IMR-90 (cell line): Measurements from ENCODE around the gene NKX6-1. TPM values are rescaled to one million over a fixed set of nuclear protein-coding genes. Genes with fewer than 3 reads are reported as not detected.

Experiments
- ATAC-seq: fragments of 200-7000 bp; cut with Tn5 transposase; 2 replicates; pipeline ENCODE4 v1.9.1; 2020; ENCODE audit warnings: low read depth, mild to moderate bottlenecking, moderate library complexity
- BruUV-seq: library from RNA; stranded (reverse); fragments of 400-500 nt; replicated peaks from 2 replicates; lab custom pipeline; 2021; lab: Mats Ljungman, UMichigan
- CTCF ChIA-PET: fragments of 300-600 bp; formaldehyde crosslinking; extraction: SDS; loops from one replicate; lab custom pipeline; 2021; ENCODE audit warnings: antibody characterized with exemption; lab: Yijun Ruan, JAX
- POLR2A ChIA-PET: fragments of 300-600 bp; sonication (Branson Sonifier 250); formaldehyde crosslinking; loops from one replicate; lab custom pipeline; 2022; ENCODE audit warnings: antibody characterized with exemption; ENCODE audit not compliant: unreplicated experiment; lab: Charles Lee
- DNase-seq: peaks from one replicate; pipeline ENCODE4 v3.0.0; 2013
- H2AFZ ChIP-seq: replicated peaks from 2 replicates; pipeline ENCODE3; 2013; ENCODE audit warnings: low read length, mild to moderate bottlenecking; ENCODE audit not compliant: poor library complexity
- H2AK5ac ChIP-seq: 2 replicates; pipeline ENCODE4 v1.6.1; 2013; ENCODE audit warnings: low read depth, low read length, inconsistent platforms
- H2AK9ac ChIP-seq: replicated peaks from 2 replicates; pipeline ENCODE3; 2013; ENCODE audit warnings: mild to moderate bottlenecking, low read depth, low read length, moderate library complexity; ENCODE audit not compliant: poor library complexity
- H2BK120ac ChIP-seq: 2 replicates; pipeline ENCODE4 v1.6.1; 2013; ENCODE audit warnings: low read depth, low read length, inconsistent platforms
- H2BK15ac ChIP-seq: 3 replicates; pipeline ENCODE4 v1.6.1; 2013; ENCODE audit warnings: low read depth, low read length, inconsistent platforms
- H2BK20ac ChIP-seq: 2 replicates; pipeline ENCODE4 v1.6.1; 2013; ENCODE audit warnings: low read depth, mild to moderate bottlenecking, inconsistent platforms, low read length, moderate library complexity
- H2BK5ac ChIP-seq: 2 replicates; pipeline ENCODE4 v1.6.1; 2013; ENCODE audit warnings: mild to moderate bottlenecking, low read depth, low read length, inconsistent platforms; ENCODE audit not compliant: poor library complexity, severe bottlenecking
- H3K14ac ChIP-seq: replicated peaks from 2 replicates; pipeline ENCODE4 v1.6.1; 2013; ENCODE audit warnings: low read depth, low read length, inconsistent platforms
- H3K18ac ChIP-seq: 2 replicates; pipeline ENCODE4 v1.6.1; 2013; ENCODE audit warnings: low read depth, low read length, control low read depth
- H3K23ac ChIP-seq: 2 replicates; pipeline ENCODE4 v1.6.1; 2013; ENCODE audit warnings: low read depth, low read length, inconsistent platforms
- H3K27ac ChIP-seq: 2 replicates; pipeline ENCODE4 v1.5.1; 2013; ENCODE audit warnings: mild to moderate bottlenecking, control low read depth, low read length; ENCODE audit not compliant: insufficient read depth
- H3K27me3 ChIP-seq: 2 replicates; pipeline ENCODE4 v1.6.1; 2013; ENCODE audit warnings: low read length; ENCODE audit not compliant: control insufficient read depth, insufficient read depth
- H3K36me3 ChIP-seq: 2 replicates; pipeline ENCODE4 v1.6.1; 2013; ENCODE audit warnings: low read length, mixed read lengths; ENCODE audit not compliant: control insufficient read depth, insufficient read depth
- H3K4ac ChIP-seq: 2 replicates; pipeline ENCODE4 v1.6.1; 2013; ENCODE audit warnings: low read depth, low read length, inconsistent platforms
- H3K4me1 ChIP-seq: 2 replicates; pipeline ENCODE4 v1.6.1; 2013; ENCODE audit warnings: low read length, mixed read lengths; ENCODE audit not compliant: control insufficient read depth, insufficient read depth
- H3K4me2 ChIP-seq: 2 replicates; pipeline ENCODE4 v1.6.1; 2013; ENCODE audit warnings: low read depth, mild to moderate bottlenecking, control low read depth, low read length, moderate library complexity
- H3K4me3 ChIP-seq: 2 replicates; pipeline ENCODE4 v1.5.1; 2013; ENCODE audit warnings: low read depth, mild to moderate bottlenecking, control low read depth, low read length, moderate library complexity; ENCODE audit not compliant: insufficient read depth
- H3K56ac ChIP-seq: 2 replicates; pipeline ENCODE4 v1.6.1; 2013; ENCODE audit warnings: low read length, inconsistent platforms; ENCODE audit not compliant: insufficient read depth; ENCODE audit errors: extremely low read depth
- H3K79me1 ChIP-seq, 2 experiments: 2 replicates each; pipeline ENCODE4 v1.6.1; 2013; ENCODE audit warnings: low read length in 2 of 2, inconsistent platforms in 1 of 2, low read depth in 1 of 2
- H3K9ac ChIP-seq: 2 replicates; pipeline ENCODE4 v1.6.1; 2013; ENCODE audit warnings: low read depth, low read length, control low read depth
- H3K9me1 ChIP-seq: 2 replicates; pipeline ENCODE4 v1.6.1; 2013; ENCODE audit warnings: low read length, inconsistent platforms; ENCODE audit not compliant: insufficient read depth
- H3K9me3 ChIP-seq: 2 replicates; pipeline ENCODE4 v1.6.1; 2013; ENCODE audit warnings: low read length; ENCODE audit not compliant: control insufficient read depth, insufficient read depth
- H4K20me1 ChIP-seq: 2 replicates; pipeline ENCODE4 v1.6.1; 2013; ENCODE audit warnings: low read length, inconsistent platforms; ENCODE audit not compliant: insufficient read depth
- H4K5ac ChIP-seq: 2 replicates; pipeline ENCODE4 v1.6.1; 2013; ENCODE audit warnings: mild to moderate bottlenecking, low read depth, low read length, control low read depth
- H4K8ac ChIP-seq, 2 experiments: 2 replicates each; pipeline ENCODE4 v1.6.1; 2013; ENCODE audit warnings: low read depth in 2 of 2, low read length in 2 of 2, control low read depth in 1 of 2, inconsistent platforms in 1 of 2
- H4K91ac ChIP-seq: 2 replicates; pipeline ENCODE4 v1.6.1; 2013; ENCODE audit warnings: low read depth, low read length, inconsistent platforms; ENCODE audit not compliant: insufficient read depth
- FOS ChIP-seq: fragments of 150-350 bp; IDR thresholded peaks from 2 replicates; pipeline ENCODE4 v1.6.1; 2016; ENCODE audit warnings: low read depth, low read length
- MAFK ChIP-seq: IDR thresholded peaks from 2 replicates; pipeline ENCODE4 v1.6.1; 2012; ENCODE audit warnings: low read depth, low read length, improper control_type of control experiment
- MAZ ChIP-seq: IDR thresholded peaks from 2 replicates; pipeline ENCODE4 v1.6.1; 2012; ENCODE audit warnings: low read depth, mild to moderate bottlenecking, low read length, improper control_type of control experiment, moderate library complexity, borderline replicate concordance
- MXI1 ChIP-seq: IDR thresholded peaks from 2 replicates; pipeline ENCODE4 v1.6.1; 2012; ENCODE audit warnings: low read depth, mild to moderate bottlenecking, low read length, moderate library complexity, borderline replicate concordance
- POLR2A ChIP-seq: IDR thresholded peaks from 2 replicates; pipeline ENCODE4 v1.6.1; 2012; ENCODE audit warnings: mild to moderate bottlenecking, low read depth, low read length
- RCOR1 ChIP-seq: IDR thresholded peaks from 2 replicates; pipeline ENCODE4 v1.6.1; 2012; ENCODE audit warnings: mild to moderate bottlenecking, low read length, improper control_type of control experiment; ENCODE audit not compliant: insufficient replicate concordance
- RFX5 ChIP-seq: IDR thresholded peaks from 2 replicates; pipeline ENCODE4 v1.8.0; 2012; ENCODE audit warnings: low read depth, mild to moderate bottlenecking, low read length, moderate library complexity
- SMC3 ChIP-seq: fragments of 150-350 bp; IDR thresholded peaks from 2 replicates; pipeline ENCODE4 v1.6.1; 2016; ENCODE audit warnings: low read depth, mild to moderate bottlenecking, antibody characterized with exemption, low read length, moderate library complexity
- WGBS, 2 experiments: methylation state at CpG; one replicate each; pipeline versions ENCODE4 v1.1.5 to v1.1.7; 2013; ENCODE audit warnings: missing lambda C conversion rate in 2 of 2; ENCODE audit not compliant: insufficient read length in 1 of 2; ENCODE audit errors: extremely low coverage in 2 of 2; 5-methylcytosine and 5-hydroxymethylcytosine counted together
- dilution Hi-C: fragments of 300-500 bp; cut with HindIII; formaldehyde crosslinking; loops from one replicate; pipeline ENCODE4 v1.14.3; 2018; ENCODE audit warnings: low sequenced_read_pairs; ENCODE audit not compliant: unreplicated experiment
- in situ Hi-C: fragments of 300-500 bp; cut with MboI; formaldehyde crosslinking; loops from 3 replicates; pipeline ENCODE4 v1.14.3; 2019; ENCODE audit warnings: low sequenced_read_pairs, inconsistent platforms, mixed read lengths
- intact Hi-C: fragments of 100-400 bp; cut with micrococcal nuclease; formaldehyde crosslinking; loops from 2 replicates; pipeline ENCODE4 v1.10.0; 2022
- polyA plus RNA-seq, 3 experiments: library from polyadenylated mRNA; depleted of rRNA; stranded (reverse); fragments of >200 nt; gene quantifications; 2 replicates each; pipeline ENCODE4 v1.2.3, GENCODE V29; 2012; ENCODE audit warnings: low replicate concordance in 1 of 3
- total RNA-seq: library from RNA; depleted of rRNA; stranded (reverse); fragments of >200 nt; gene quantifications from 2 replicates; pipeline ENCODE4 v1.2.3, GENCODE V29; 2012
- TF ChIP-seq, protein P1 (sequence below): fragments of 150-350 bp; IDR thresholded peaks from 2 replicates; pipeline ENCODE4 v1.6.1; 2016; ENCODE audit warnings: low read depth, mild to moderate bottlenecking, low read length, moderate library complexity, borderline replicate concordance

NKX6-1 gene
- total and polyA plus RNA-seq, 2 of the 4 experiments (the other 2 are of a cell fraction): under 0.01 to 0.24 TPM

GRCh38 chr4:84477738-84478137 is 21.4 kb downstream of the NKX6-1 start:
- H3K9me1 ChIP-seq: no peaks in the 10 kb centered on the region
- H4K91ac ChIP-seq: no peak overlapping the region
- intact Hi-C loops: no loop called here
- no peaks in the 10 kb centered on the region for H4K20me1 ChIP-seq
- H3K79me1 ChIP-seq: no peaks in the 10 kb centered on the region
- no CpG with 5 or more reads among the region's 1 CpG for WGBS, 2 experiments
- no peak overlapping the region for H3K4me2 ChIP-seq
- H3K27me3 ChIP-seq: peaks cover 29% of the 10 kb centered on the region
- in situ Hi-C loops: no loop called here
- no peak overlapping the region for H3K23ac ChIP-seq
- H3K4me1 ChIP-seq: no peaks in the 10 kb centered on the region
- H4K5ac ChIP-seq: no peak overlapping the region
- no peak overlapping the region for H2BK120ac ChIP-seq
- BruUV-seq: no TSS peak
- no peak overlapping the region for H2BK20ac ChIP-seq
- H2AK5ac ChIP-seq: no peak overlapping the region
- dilution Hi-C loops: no loop called here
- no peak overlapping the region for H3K56ac ChIP-seq
- CTCF ChIA-PET: no interaction called here
- no peak overlapping the region for H4K8ac ChIP-seq
- no peak overlapping the region for H2BK5ac ChIP-seq
- H2BK15ac ChIP-seq: no peak overlapping the region
- no peak overlapping the region for H3K18ac ChIP-seq
- H3K9me3 ChIP-seq: peaks cover 2% of the 10 kb centered on the region; the same call in 1 of the 2 replicates
- ATAC-seq (no peak), DNase-seq (no peak)
- POLR2A ChIA-PET: no interaction called here
- H2AFZ ChIP-seq: no peak overlapping the region
- no peak overlapping the region for H3K4ac ChIP-seq
- H2AK9ac ChIP-seq: no peak overlapping the region
- H3K9ac ChIP-seq: no peak overlapping the region
- no peak overlapping the region for H3K4me3 ChIP-seq
- no peak for TF ChIP-seq MXI1
- TF ChIP-seq SMC3: no peak
- TF ChIP-seq MAZ: no peak
- TF ChIP-seq RCOR1: no peak
- TF ChIP-seq, protein P1, sequence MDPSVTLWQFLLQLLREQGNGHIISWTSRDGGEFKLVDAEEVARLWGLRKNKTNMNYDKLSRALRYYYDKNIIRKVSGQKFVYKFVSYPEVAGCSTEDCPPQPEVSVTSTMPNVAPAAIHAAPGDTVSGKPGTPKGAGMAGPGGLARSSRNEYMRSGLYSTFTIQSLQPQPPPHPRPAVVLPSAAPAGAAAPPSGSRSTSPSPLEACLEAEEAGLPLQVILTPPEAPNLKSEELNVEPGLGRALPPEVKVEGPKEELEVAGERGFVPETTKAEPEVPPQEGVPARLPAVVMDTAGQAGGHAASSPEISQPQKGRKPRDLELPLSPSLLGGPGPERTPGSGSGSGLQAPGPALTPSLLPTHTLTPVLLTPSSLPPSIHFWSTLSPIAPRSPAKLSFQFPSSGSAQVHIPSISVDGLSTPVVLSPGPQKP: no peak
- TF ChIP-seq FOS: no peak
- TF ChIP-seq RFX5: no peak
- TF ChIP-seq POLR2A: no peak
- no peak for TF ChIP-seq MAFK
- H3K14ac ChIP-seq: no peak overlapping the region
- H3K27ac ChIP-seq: no peak overlapping the region
- no peaks in the 10 kb centered on the region for H3K36me3 ChIP-seq
